ENCODE measurements around the gene CAMK4. TPM values are rescaled to one million over a fixed set of nuclear protein-coding genes. Genes with fewer than 3 reads are reported as not detected.

The CAMK4 gene
- polyA plus RNA-seq, 1 donor from 2014 or later = 16.6 TPM

- H2AFZ ChIP-seq (ENCODE audit: low read depth, low read length) = no peak overlapping the region
- H3K27me3 ChIP-seq (ENCODE audit: insufficient read depth, low read depth, low read length) = no peaks in the 10 kb centered on the region
- no peak overlapping the region for H3K27ac ChIP-seq (ENCODE audit: low read length)
- H3F3A ChIP-seq (ENCODE audit: insufficient read depth, low read length, poor library complexity, severe bottlenecking) = no peaks in the 10 kb centered on the region
- no peaks in the 10 kb centered on the region for H4K20me1 ChIP-seq (ENCODE audit: insufficient read depth)
- no peaks in the 10 kb centered on the region for H3K9me2 ChIP-seq (ENCODE audit: insufficient read depth, low read length)
- no peak overlapping the region for H3K9ac ChIP-seq (ENCODE audit: low read length)
- H3K36me3 ChIP-seq (ENCODE audit: insufficient read depth, low read length) = no peaks in the 10 kb centered on the region
- no peaks in the 10 kb centered on the region for H3K79me2 ChIP-seq (replicated peaks; ENCODE audit: insufficient read depth, low read length)
- no peak overlapping the region for H3K4me2 ChIP-seq (ENCODE audit: low read length)
- no peaks in the 10 kb centered on the region for H3K9me3 ChIP-seq (ENCODE audit: low read length)
- H3K4me3 ChIP-seq (ENCODE audit: low read length) = no peak overlapping the region
- TF ChIP-seq MXI1 (conservative IDR thresholded peaks at IDR 0.05; ENCODE audit: poor library complexity, severe bottlenecking) = no peak
- no peak for TF ChIP-seq RAD21 (conservative IDR thresholded peaks at IDR 0.05)
- no peak for TF ChIP-seq EZH2 (IDR thresholded peaks at IDR 0.05; ENCODE audit: borderline replicate concordance, insufficient read depth, low read length, poor library complexity, severe bottlenecking)
- TF ChIP-seq TAF1 (IDR thresholded peaks at IDR 0.05; ENCODE audit: low read depth) = no peak
- no peak for TF ChIP-seq CTCF (IDR thresholded peaks at IDR 0.05; ENCODE audit: poor library complexity, severe bottlenecking)
- no peak for TF ChIP-seq SMC3 (conservative IDR thresholded peaks at IDR 0.05; ENCODE audit: poor library complexity)
- no peak for TF ChIP-seq REST (IDR thresholded peaks at IDR 0.05; ENCODE audit: borderline replicate concordance)
- no peak for TF ChIP-seq POLR2AphosphoS5 (IDR thresholded peaks at IDR 0.05)
- no peak for TF ChIP-seq EP300 (conservative IDR thresholded peaks at IDR 0.05; ENCODE audit: poor library complexity, severe bottlenecking)
Measured at GRCh38 chr5:111198281-111198966, 25.8 kb upstream of the CAMK4 start.

GRCh38 chr5:111200828-111201227 lies 23.4 kb upstream of the CAMK4 start:
- no peaks in the 10 kb centered on the region for H3K9me2 ChIP-seq (ENCODE audit: insufficient read depth, low read length)
- TF ChIP-seq MXI1 (conservative IDR thresholded peaks at IDR 0.05; ENCODE audit: poor library complexity, severe bottlenecking) (no peak), REST (IDR thresholded peaks at IDR 0.05; ENCODE audit: borderline replicate concordance) (no peak), EZH2 (IDR thresholded peaks at IDR 0.05; ENCODE audit: borderline replicate concordance, insufficient read depth, low read length, poor library complexity, severe bottlenecking) (no peak), EP300 (conservative IDR thresholded peaks at IDR 0.05; ENCODE audit: poor library complexity, severe bottlenecking) (no peak), SMC3 (conservative IDR thresholded peaks at IDR 0.05; ENCODE audit: poor library complexity) (no peak), POLR2AphosphoS5 (IDR thresholded peaks at IDR 0.05) (no peak), TAF1 (IDR thresholded peaks at IDR 0.05; ENCODE audit: low read depth) (no peak), CTCF (IDR thresholded peaks at IDR 0.05; ENCODE audit: poor library complexity, severe bottlenecking) (no peak), RAD21 (conservative IDR thresholded peaks at IDR 0.05) (no peak)
- no peaks in the 10 kb centered on the region for H3K36me3 ChIP-seq (ENCODE audit: insufficient read depth, low read length)
- H3K27ac ChIP-seq (ENCODE audit: low read length) = no peak overlapping the region
- no peak overlapping the region for H3K4me2 ChIP-seq (ENCODE audit: low read length)
- H3K4me3 ChIP-seq (ENCODE audit: low read length) = no peak overlapping the region
- no peak overlapping the region for H2AFZ ChIP-seq (ENCODE audit: low read depth, low read length)
- H3K27me3 ChIP-seq (ENCODE audit: insufficient read depth, low read depth, low read length) = no peaks in the 10 kb centered on the region
- no peaks in the 10 kb centered on the region for H3K9me3 ChIP-seq (ENCODE audit: low read length)
- no peaks in the 10 kb centered on the region for H4K20me1 ChIP-seq (ENCODE audit: insufficient read depth)
- no peaks in the 10 kb centered on the region for H3K79me2 ChIP-seq (replicated peaks; ENCODE audit: insufficient read depth, low read length)
- no peak overlapping the region for H3K9ac ChIP-seq (ENCODE audit: low read length)
- no peaks in the 10 kb centered on the region for H3F3A ChIP-seq (ENCODE audit: insufficient read depth, low read length, poor library complexity, severe bottlenecking)

Measured in neural cell (in vitro differentiated cells).